HUDEP-2 (cell line): Measurements from ENCODE around the gene ZNF366.

Source experiments
- DNase-seq, 76 experiments: peaks; one replicate each; lab custom pipeline; 2025; ENCODE audit not compliant: unreplicated experiment in 76 of 76; lab: John Stamatoyannopoulos, UW

ZNF366 gene

GRCh38 chr5:72519111-72519510 lies 11.9 kb upstream of the ZNF366 start:
- DNase-seq: no peak

- no peak for DNase-seq
Measured at GRCh38 chr5:72518001-72518683, 10.9 kb upstream of the ZNF366 start.

GRCh38 chr5:72516916-72517315 lies 9.7 kb upstream of the ZNF366 start:
- no peak for DNase-seq

- no peak for DNase-seq
Measured at GRCh38 chr5:72515211-72515610, 8.0 kb upstream of the ZNF366 start.

- no peak for DNase-seq
Measured at GRCh38 chr5:72512593-72512860, 5.3 kb upstream of the ZNF366 start.

- DNase-seq: no peak
Measured at GRCh38 chr5:72511774-72512592, 4.8 kb upstream of the ZNF366 start.

- DNase-seq: no peak
Measured at GRCh38 chr5:72511366-72511765, 4.2 kb upstream of the ZNF366 start.

- no peak for DNase-seq
Measured at GRCh38 chr5:72510610-72511181, 3.5 kb upstream of the ZNF366 start.

- DNase-seq: no peak
Measured at GRCh38 chr5:72509401-72509800, 2.2 kb upstream of the ZNF366 start.

- DNase-seq: no peak
Measured at GRCh38 chr5:72508241-72509170, 1.3 kb upstream of the ZNF366 start.

GRCh38 chr5:72507907-72508238 lies 663 bp upstream of the ZNF366 start:
- no peak for DNase-seq

- no peak for DNase-seq
Measured at GRCh38 chr5:72506158-72506549, 1.1 kb downstream of the ZNF366 start.

GRCh38 chr5:72505539-72506157 lies 1.6 kb downstream of the ZNF366 start:
- DNase-seq: no peak

GRCh38 chr5:72505016-72505415 lies 2.2 kb downstream of the ZNF366 start:
- no peak for DNase-seq

- peak in 1 of 76 experiments; percentile 0 for DNase-seq
Measured at GRCh38 chr5:72503888-72504491, 3.2 kb downstream of the ZNF366 start.

- DNase-seq: no peak
Measured at GRCh38 chr5:72501488-72501887, 5.7 kb downstream of the ZNF366 start.

- no peak for DNase-seq
Measured at GRCh38 chr5:72499730-72500129, 7.5 kb downstream of the ZNF366 start.

GRCh38 chr5:72499090-72499489 lies 8.1 kb downstream of the ZNF366 start:
- DNase-seq: no peak

- DNase-seq: no peak
Measured at GRCh38 chr5:72498284-72498683, 8.9 kb downstream of the ZNF366 start.

- no peak for DNase-seq
Measured at GRCh38 chr5:72497823-72498222, 9.4 kb downstream of the ZNF366 start.
